Measurements from ENCODE around the gene ALPI.

GRCh38 chr2:232495292-232495691, 39.3 kb downstream of the ALPI start:
- no peak for TF ChIP-seq ZBTB1 (tag by site-specific recombination; IDR thresholded peaks at IDR 0.05)
- no peak for TF ChIP-seq ZBTB17 (tag by site-specific recombination; IDR thresholded peaks at IDR 0.05)
- TF ChIP-seq CTCF (tag by site-specific recombination; IDR thresholded peaks at IDR 0.05): no peak
- TF ChIP-seq ZNF24 (tag by site-specific recombination; IDR thresholded peaks at IDR 0.05): no peak
- TF ChIP-seq, protein P1, sequence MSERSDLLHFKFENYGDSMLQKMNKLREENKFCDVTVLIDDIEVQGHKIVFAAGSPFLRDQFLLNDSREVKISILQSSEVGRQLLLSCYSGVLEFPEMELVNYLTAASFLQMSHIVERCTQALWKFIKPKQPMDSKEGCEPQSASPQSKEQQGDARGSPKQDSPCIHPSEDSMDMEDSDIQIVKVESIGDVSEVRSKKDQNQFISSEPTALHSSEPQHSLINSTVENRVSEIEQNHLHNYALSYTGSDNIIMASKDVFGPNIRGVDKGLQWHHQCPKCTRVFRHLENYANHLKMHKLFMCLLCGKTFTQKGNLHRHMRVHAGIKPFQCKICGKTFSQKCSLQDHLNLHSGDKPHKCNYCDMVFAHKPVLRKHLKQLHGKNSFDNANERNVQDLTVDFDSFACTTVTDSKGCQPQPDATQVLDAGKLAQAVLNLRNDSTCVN (tag by site-specific recombination; optimal IDR thresholded peaks at IDR 0.05): no peak
- no peak for TF ChIP-seq ZNF623 (tag by site-specific recombination; IDR thresholded peaks at IDR 0.05)
